ENCODE data around the gene SPECC1L.

SPECC1L gene

DNA sequence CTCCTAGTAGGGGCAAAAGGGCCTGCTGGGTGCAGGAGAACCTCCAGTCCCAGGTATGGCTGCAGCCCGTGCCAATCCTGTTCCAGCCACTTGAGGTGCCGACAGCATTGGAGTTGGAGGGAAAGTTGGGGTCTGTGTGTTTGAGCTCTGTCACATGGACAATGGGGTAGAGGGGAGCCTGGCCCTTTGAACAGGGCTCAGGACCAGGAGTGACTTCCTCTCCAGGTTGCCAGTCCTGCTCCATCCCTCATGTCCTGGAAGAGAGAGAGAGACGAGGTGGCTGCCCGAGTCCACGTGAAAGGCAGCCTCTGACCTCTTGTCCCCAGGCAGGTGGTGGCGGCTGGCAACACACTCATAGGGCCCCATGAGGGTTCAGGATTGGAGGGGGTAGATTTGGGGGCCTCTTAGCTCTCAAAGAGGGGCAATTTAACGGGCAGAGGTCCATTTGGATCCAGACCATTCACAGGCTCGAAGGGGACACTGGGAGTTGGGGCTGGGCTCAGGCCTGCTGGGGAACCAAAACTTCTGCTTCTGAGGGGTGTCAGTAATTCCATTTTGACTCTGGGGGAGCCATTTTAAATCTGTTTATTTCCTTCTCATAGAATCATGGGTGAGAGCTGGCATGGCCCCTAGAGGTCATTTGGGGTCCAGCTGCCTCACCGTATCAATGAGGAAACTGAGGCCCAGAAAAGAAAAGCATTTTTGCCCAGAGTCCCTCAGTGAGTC, 160.8 kb downstream of the SPECC1L start:
- no peak for DNase-seq

DNA sequence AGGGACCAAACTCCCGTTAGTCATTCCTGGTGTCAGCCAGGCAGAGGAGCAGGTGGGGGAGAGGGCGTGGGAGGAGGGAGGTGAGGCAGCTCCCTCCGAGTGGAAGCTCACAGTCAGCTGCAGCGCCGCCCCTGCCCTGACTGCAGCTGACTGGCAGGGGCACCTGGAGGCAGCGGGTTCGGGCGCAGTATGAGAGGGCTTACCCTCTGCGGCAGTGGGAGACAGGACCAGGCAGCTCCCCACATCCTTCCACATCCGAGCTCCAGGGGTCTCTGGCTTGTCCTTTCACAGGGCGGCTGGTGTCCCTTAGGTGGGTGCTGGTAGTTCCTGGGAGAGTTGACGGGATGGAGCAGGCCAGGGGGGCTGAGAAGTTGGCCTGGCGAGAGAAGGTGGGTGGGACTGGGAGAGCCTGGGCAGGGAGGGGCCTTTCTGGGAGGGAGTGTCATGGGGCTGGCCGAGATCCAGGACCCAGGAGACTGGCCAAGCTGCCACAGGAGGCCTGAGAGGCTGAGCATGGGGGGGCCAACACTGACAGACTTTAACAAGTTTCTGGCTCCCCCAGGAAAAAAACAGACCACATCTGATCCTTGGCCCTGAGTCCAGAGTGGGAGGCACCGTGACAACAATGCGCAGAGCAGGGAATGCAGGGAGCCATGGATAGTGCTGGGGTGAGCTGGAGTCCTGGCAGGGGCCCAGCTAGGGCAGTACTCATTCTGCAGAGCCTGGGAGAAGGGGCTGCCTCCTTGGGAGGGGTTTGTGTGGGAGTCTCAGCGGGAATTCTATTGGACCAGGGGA, 161.6 kb downstream of the SPECC1L start:
- DNase-seq: no peak

DNA sequence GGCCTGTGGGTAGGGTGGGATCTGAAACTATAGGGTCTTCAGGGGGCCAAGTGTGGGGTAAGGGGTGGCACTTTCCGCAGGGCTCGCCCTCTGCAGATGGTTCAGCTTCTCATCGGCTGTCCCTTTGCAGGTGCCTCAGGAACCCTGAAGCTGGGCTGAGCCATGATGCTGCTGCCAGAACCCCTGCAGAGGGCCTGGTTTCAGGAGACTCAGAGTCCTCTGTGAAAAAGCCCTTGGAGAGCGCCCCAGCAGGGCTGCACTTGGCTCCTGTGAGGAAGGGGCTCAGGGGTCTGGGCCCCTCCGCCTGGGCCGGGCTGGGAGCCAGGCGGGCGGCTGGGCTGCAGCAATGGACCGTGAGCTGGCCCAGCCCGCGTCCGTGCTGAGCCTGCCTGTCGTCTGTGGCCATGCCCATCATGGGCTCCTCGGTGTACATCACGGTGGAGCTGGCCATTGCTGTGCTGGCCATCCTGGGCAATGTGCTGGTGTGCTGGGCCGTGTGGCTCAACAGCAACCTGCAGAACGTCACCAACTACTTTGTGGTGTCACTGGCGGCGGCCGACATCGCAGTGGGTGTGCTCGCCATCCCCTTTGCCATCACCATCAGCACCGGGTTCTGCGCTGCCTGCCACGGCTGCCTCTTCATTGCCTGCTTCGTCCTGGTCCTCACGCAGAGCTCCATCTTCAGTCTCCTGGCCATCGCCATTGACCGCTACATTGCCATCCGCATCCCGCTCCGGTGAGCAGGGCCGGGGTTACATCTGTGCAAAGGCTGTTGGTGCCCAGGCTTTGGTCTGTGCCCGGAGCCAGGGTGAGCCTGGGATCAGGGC, 162.6 kb downstream of the SPECC1L start:
- no peak for DNase-seq

DNA sequence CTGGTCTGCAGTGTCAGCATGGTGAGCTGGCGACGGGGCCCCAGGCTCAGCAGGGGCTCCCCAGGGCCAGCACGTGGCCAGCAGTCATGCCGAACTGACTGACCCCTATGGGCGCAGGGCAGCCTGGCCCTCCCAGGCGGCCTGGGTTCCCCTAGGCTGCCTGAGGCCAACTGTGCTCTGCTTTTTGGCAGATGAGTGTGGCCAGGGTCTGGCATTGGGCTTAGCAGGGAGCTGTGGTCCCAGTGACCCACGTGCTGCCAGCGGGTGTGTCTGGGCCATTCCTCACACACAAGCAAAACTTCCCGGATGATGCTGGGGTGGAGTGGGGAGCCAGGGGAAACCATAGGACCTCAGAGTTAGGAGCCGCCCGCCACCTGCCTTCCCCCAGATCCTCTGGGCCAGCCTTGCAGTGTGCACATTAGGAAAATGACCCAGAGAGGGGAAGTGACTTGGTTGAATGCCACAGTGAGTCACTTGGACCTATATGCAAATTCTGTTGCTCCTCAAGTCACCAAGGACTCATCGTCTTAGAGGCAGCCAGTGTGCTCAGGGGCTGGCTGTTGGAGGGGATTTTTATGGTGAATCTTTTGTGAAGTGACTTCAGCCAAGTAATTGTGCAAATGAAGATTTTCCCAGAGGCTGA, 163.3 kb downstream of the SPECC1L start:
- DNase-seq: peak; percentile 64 to 67

DNA sequence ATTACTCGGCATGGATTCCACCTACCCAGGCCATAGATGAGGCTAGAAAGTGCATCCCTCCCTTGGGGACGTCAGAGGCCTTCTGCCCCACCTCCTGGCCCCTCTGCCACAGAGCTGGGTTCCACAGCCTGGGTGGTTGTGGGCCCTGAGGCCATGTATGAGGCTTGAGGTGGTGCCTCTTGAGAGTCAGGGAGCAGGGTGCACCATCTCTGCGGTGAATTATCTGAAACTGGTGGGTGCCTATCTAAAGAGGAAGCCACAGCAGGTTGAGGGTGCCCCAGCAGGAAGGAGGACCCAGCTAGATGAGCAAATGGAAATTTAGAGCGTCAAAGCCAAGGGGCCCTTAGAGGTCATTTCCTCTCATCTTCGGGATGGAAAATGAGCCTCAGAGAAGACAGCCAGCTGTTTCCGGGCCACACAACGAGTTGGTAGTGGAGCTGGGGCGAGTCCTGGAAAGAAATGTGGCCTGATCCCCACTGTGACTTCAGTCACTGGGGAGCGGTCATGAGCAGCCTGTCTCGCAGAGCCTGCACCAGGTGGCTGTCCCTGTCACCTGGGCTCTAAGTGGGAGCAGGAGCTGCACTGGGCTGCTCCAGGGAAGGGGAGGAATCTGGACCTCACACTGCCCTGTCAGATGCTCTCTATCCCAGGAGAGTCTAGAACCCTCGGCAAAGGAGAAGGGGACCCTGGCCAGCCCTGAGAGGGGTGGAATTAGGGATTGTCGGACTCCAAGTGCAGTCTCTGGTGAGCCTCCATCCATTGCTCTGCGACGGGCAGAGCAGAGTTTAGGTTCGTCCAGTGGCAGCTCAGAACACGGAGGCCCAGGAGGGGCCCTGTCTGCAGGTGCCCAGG, 164.1 kb downstream of the SPECC1L start:
- peak; percentile 89 to 95 for DNase-seq

DNA sequence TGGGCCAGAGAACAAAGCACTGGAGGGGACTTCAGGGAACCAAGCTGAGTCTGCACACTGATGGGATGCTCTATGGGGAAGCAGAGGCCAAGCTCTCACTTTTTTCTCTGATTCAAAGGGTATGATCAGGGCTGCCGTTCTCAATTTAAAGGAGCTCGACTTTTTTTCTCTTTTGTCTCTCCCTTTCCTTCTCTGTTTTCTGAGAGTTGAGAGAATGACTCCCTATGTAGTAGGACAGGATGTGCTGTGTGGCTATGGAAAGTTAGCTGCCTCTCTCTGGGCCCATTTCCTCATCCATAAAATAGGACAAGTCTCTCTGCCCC, 164.7 kb downstream of the SPECC1L start:
- DNase-seq: no peak

DNA sequence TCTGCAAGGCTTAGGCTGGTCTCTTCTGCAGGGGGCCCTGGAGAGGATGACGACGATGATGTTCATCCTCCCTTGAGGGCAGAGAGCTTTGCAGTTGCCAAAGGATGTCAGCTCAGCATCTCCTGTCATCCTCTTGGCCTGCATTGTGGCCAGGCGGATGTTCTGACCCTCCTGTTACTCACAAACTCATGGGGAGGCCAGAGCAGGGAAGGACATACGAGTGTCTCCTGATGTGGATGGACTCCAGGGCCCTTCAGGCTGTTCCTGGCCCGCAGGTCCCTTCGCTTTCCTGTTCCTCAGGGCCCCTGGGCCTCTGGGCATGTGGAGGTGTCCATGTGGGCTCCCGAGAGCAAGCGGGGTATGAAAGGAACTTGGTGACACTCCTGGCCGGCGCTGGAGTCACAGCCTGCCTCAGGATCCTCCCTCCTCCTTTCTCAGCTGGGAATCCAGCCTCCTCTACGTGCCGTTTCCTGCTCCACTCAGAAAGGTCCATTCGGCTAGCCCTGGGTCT, 165.3 kb downstream of the SPECC1L start:
- DNase-seq: no peak

DNA sequence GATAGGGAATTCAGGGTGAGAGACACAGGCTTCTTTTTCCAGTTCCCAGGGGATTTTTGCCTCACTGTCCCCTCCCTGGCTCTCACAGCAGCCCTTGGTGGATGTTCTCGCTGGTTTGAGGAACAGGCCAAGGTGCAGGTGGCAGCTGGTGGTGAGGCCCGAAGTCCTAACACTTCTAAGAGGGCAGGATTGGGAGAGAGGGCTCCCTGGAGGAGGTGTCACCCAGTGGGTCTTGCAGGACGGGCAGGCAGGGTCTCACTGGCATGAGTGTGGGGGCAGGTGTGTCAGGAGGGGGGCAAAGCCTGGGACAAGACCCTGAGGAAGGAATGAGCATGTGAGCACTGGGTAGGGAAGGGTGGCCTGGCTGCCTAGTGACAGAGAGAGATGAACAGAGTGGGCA, 165.9 kb downstream of the SPECC1L start:
- DNase-seq: no peak

DNA sequence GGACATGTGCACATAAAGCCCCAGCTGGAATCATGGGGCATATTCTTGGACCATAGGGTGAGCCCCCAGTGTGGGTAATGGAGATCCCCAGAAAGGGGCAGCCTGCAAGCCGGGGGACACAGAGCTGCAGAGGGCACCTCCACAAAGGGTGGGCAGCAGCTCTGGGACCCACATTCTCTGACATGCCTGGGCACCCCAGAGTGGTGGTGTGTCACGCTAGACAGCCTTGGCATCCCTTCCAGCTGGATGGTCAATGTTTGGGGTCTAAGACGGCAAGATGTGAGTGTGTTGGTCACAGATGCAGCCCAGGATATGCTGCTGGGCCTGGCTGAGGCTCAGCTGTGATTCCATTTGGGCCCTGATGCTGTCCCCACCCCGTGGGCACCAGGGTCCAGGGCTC, 166.5 kb downstream of the SPECC1L start:
- no peak for DNase-seq

DNA sequence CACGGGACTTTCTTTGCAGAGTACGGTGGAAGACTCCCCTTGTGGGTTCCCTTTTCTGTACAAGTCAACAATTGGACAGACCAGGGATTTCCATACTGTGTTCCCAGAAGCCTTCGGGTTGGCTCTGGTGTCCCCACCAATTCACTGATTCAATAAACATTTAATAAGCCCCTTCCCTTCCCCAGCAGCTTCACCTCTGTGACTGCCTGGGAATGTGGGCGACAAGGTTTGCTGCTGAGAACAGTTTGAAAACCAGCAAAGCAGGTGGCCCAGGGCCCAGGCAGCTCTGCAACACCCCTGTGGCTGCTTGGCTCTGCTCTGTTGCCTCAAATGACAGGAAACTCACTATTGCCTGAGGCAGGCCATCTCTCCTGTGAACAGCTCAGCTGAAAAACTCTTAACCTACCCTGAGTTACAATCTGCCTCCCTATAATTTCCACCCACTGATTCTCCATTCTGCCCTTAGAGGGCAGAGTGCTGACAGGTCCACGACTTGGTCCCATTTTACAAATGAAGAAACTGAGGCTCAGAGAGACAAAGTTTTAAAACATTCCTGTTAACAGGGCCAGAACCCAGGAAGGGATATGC, 167.2 kb downstream of the SPECC1L start:
- DNase-seq: peak; percentile 77

DNA sequence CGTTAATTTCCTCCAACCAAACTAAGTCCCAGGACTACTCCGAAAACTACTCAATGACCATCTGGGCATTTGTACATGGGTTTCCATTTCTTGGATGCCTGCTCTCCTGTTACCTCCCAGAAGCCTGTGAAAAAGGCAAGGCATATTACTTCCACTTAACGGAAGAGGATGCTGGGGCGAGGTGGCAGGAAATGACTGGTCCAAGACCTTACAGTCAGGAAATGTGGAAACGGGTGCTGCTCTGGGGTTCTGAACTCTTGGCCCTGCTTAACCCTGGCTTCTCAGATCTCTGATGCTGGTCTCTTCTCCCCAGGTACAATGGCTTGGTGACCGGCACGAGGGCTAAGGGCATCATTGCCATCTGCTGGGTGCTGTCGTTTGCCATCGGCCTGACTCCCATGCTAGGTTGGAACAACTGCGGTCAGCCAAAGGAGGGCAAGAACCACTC, 169.7 kb downstream of the SPECC1L start:
- peak; percentile 79 to 81 for DNase-seq

DNA sequence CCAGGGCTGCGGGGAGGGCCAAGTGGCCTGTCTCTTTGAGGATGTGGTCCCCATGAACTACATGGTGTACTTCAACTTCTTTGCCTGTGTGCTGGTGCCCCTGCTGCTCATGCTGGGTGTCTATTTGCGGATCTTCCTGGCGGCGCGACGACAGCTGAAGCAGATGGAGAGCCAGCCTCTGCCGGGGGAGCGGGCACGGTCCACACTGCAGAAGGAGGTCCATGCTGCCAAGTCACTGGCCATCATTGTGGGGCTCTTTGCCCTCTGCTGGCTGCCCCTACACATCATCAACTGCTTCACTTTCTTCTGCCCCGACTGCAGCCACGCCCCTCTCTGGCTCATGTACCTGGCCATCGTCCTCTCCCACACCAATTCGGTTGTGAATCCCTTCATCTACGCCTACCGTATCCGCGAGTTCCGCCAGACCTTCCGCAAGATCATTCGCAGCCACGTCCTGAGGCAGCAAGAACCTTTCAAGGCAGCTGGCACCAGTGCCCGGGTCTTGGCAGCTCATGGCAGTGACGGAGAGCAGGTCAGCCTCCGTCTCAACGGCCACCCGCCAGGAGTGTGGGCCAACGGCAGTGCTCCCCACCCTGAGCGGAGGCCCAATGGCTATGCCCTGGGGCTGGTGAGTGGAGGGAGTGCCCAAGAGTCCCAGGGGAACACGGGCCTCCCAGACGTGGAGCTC, 170.2 kb downstream of the SPECC1L start:
- no peak for DNase-seq

DNA sequence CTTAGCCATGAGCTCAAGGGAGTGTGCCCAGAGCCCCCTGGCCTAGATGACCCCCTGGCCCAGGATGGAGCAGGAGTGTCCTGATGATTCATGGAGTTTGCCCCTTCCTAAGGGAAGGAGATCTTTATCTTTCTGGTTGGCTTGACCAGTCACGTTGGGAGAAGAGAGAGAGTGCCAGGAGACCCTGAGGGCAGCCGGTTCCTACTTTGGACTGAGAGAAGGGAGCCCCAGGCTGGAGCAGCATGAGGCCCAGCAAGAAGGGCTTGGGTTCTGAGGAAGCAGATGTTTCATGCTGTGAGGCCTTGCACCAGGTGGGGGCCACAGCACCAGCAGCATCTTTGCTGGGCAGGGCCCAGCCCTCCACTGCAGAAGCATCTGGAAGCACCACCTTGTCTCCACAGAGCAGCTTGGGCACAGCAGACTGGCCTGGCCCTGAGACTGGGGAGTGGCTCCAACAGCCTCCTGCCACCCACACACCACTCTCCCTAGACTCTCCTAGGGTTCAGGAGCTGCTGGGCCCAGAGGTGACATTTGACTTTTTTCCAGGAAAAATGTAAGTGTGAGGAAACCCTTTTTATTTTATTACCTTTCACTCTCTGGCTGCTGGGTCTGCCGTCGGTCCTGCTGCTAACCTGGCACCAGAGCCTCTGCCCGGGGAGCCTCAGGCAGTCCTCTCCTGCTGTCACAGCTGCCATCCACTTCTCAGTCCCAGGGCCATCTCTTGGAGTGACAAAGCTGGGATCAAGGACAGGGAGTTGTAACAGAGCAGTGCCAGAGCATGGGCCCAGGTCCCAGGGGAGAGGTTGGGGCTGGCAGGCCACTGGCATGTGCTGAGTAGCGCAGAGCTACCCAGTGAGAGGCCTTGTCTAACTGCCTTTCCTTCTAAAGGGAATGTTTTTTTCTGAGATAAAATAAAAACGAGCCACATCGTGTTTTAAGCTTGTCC, 171.0 kb downstream of the SPECC1L start:
- DNase-seq: no peak

DNA sequence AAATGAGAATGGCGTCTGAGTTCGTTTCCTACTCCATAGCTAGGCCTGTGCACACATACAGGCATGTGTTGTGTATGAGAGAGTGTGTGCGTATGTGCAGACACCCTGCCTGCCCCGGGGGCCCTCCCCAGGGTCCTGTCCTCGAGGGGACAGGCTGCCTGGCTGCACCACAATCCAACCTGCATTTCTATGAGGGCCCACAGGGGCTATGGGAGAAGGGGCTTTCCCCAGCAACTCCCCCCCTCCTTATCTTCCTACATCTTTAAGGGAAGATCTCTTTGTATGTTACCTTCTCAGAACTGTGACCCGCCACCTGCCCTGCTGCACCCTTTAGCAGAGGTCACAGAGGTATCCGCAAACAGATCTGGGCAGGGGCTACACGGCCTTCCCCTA, 171.7 kb downstream of the SPECC1L start:
- DNase-seq: no peak

DNA sequence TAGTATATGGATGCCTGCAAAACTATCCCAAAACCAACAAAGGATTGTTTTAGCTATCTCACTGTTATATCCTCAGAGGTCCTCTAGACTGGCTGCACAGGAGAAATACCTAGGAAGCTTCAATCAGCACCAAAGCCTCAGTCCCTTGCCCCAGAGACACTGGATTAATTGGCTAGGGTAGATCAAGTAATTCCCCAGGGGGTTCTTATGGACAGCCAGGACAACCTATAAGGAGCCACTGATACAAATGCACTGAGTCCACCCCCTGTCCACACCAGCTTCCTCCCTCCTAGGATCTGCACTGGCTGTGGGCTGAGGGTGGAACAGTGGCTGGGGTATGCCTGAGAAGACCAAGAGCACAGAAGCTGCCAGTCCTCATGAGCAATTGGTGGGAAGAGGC, 173.0 kb downstream of the SPECC1L start:
- DNase-seq: no peak

DNA sequence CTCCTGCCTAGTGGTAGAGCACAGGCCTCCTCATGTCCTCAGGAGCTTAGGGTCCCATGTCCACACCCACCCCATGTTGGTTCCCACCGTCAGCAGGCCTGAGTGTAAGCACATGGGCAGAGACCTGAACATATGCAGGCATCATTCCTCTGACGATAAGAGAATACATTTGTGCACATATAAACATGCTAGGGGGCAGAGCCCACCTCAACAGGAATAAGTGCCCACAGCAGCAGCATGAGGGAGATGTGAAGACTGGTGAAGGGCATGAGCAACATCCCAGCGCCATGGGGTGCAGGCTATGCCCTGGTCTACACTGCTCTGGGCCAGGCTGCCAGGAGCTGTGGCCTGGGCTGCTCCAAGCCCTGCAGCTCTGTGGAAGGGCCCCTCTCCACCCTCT, 173.6 kb downstream of the SPECC1L start:
- no peak for DNase-seq

DNA sequence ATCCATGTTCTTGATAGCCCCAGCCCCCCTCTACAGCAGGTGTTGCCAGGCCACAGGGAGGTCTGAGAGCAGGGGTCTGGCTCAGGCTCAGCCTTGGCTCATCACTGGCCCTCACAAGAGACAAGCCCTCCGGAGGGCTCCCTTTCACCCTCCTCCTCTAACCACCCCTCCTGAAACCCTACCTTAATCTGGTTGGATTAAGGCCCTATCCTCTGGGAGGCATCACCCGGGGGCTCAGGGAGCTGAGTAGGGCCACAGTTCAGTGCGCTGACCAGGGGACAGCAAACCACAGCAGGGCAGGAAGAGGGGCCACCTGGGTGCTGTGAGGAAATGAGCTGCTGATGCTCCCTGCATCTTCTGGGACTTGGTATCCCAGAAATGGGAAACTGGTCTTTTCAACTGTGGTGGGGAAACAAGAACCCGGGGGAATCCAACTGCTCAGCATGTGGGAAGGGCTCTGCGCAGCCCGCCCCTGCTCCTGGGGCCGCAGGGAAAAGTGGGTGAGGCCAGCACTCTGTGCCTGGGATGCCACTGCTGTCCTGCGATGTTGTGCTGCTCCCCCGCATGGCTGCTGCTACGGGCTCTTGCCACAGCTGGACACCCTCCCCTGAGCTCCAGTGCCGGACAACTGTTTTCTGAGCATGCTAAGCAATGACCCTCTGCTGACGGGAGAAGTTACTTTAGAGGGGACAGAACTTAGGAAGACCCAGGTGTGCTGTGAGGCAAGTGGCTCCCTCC, 174.3 kb downstream of the SPECC1L start:
- DNase-seq: no peak

DNA sequence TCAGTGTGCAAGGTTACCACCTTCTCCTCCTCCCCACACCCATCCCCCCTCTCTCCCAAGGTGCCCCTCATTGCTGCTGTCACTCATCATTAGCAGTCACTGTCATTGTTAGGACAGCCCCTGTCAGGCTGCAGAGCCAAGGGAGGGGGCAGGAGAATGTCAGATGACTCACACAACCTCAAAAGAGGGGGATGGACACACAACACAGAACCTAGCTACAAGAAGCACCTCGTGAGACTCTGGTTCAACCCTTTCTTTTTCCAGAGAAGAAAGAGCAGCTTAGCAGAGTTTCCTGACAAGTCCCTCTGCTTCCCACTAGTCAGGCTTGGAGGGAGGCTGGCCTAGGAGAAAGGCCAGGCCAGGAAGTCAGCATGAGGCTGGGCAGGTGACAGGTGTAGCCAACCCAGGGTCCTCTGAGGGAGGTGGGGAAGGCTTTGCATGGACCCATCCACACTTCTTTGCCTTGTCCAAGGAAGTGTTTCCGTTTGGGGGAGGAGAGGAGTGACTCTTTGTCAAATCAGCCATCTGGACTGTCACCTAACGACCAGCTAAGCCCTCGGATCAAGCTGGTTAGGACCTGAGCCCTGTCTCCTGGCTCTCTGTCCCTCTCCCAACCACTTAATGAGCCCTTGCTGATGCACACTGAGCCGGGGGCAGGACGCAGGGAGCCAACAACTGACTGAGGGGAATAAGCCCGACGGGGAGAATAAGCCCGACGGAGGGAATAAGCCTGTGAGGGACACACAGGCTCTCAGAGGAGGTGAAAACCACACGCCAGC, 175.0 kb downstream of the SPECC1L start:
- no peak for DNase-seq

Measured in AML-193 (cell line).